Measurements from ENCODE around the gene PEX26. TPM values are rescaled to one million over a fixed set of nuclear protein-coding genes. Genes with fewer than 3 reads are reported as not detected.

Gene PEX26
- polyA plus RNA-seq, 1 donor (not counting 4 experiments of a cell fraction or from before 2014, with no cell fraction given): 23.0 TPM

DNA sequence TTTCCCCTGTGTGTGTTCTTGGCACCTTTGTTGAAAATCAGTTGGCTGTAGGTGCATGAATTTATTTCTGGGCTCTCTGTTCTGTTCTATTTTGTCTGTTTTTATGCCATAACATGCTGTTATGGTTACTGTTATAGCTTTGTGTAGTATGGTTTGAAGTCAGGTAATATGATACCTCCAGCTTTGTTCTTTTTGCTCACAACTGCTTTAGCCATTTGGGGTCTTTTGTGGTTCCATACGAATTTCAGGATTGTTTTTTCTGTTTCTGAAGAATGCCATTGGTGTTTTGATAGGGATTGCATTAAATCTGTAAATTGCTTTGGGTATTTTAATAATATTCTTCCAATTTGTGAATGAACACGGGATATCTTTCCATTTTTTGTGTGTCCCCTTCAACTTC is 4.7 kb downstream of the PEX26 start:
- dilution Hi-C loops (cut with MboI; ENCODE audit: extremely low pct_ligation_motif_present, low sequenced_read_pairs): no loop called here
- Histone ChIP-seq H3K79me2 (ENCODE audit: control insufficient read depth, insufficient read depth, low read length) (peaks cover 61% of the 10 kb centered on the region), H3K9ac (ENCODE audit: control insufficient read depth, extremely low read depth, insufficient read depth, low read length) (no peak overlapping the region), H3K36me3 (ENCODE audit: control insufficient read depth in 2 of 2, extremely low read depth in 1 of 2, insufficient read depth in 2 of 2, low read length in 2 of 2) (peaks cover 19 to 21% of the 10 kb centered on the region in 2 experiments), H3K4me3 (ENCODE audit: control insufficient read depth in 2 of 3, extremely low read depth in 1 of 3, insufficient read depth in 2 of 3, low read depth in 1 of 3, low read length in 3 of 3) (no peak overlapping the region), H3K9me1 (ENCODE audit: control insufficient read depth, extremely low read depth, insufficient read depth, low read length) (no peaks in the 10 kb centered on the region), H3K4me1 (ENCODE audit: control insufficient read depth, extremely low read depth, insufficient read depth, low read length) (peaks cover 19% of the 10 kb centered on the region), H4K20me1 (ENCODE audit: control insufficient read depth, extremely low read depth, insufficient read depth, low read length) (no peaks in the 10 kb centered on the region), H3K4me2 (ENCODE audit: control insufficient read depth, extremely low read depth, insufficient read depth, low read depth, low read length) (no peak overlapping the region), H2AFZ (ENCODE audit: control insufficient read depth, low read length) (no peak overlapping the region), H3K27me3 (ENCODE audit: control insufficient read depth, extremely low read depth, insufficient read depth, low read length) (no peaks in the 10 kb centered on the region), H3K9me3 (ENCODE audit: control insufficient read depth, low read depth, low read length) (no peaks in the 10 kb centered on the region), H3K27ac (ENCODE audit: control insufficient read depth, insufficient read depth, low read length) (no peak overlapping the region)
- FAIRE-seq (no peak), DNase-seq (ENCODE audit: low read depth, low spot score) (no peak)
- TF ChIP-seq CTCF (optimal IDR thresholded peaks at IDR 0.05 in 1 of 3, IDR thresholded peaks at IDR 0.05 in 1 of 3, conservative IDR thresholded peaks at IDR 0.05 in 1 of 3; ENCODE audit: extremely low read depth in 1 of 3, insufficient read depth in 2 of 3, low read length in 3 of 3) (no peak), EZH2 (IDR thresholded peaks at IDR 0.05; ENCODE audit: low read length) (no peak)

DNA sequence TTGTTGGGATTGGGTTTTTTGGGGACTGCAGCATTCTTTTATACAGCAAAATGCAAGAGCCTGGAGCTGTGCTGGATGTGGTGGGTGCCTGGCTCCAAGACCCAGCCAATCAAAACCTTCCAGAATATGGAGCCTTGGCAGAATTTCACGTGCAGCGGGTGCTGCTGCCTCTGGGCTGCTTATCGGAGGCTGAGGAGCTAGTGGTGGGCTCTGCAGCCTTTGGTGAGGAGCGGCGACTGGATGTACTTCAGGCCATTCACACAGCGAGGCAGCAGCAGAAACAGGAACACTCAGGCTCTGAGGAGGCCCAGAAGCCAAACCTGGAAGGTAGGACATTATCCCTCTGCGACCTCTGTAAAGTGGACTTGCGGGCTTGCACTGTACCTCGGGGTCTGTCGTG is 5.6 kb downstream of the PEX26 start:
- DNase-seq (ENCODE audit: low read depth, low spot score) (no peak), FAIRE-seq (no peak)
- Histone ChIP-seq H3K9ac (ENCODE audit: control insufficient read depth, extremely low read depth, insufficient read depth, low read length) (no peak overlapping the region), H4K20me1 (ENCODE audit: control insufficient read depth, extremely low read depth, insufficient read depth, low read length) (no peaks in the 10 kb centered on the region), H3K27ac (ENCODE audit: control insufficient read depth, insufficient read depth, low read length) (peak overlapping the region; percentile 1), H3K36me3 (ENCODE audit: control insufficient read depth in 2 of 2, extremely low read depth in 1 of 2, insufficient read depth in 2 of 2, low read length in 2 of 2) (peaks cover 27 to 30% of the 10 kb centered on the region in 2 experiments), H3K27me3 (ENCODE audit: control insufficient read depth, extremely low read depth, insufficient read depth, low read length) (no peaks in the 10 kb centered on the region), H2AFZ (ENCODE audit: control insufficient read depth, low read length) (no peak overlapping the region), H3K9me1 (ENCODE audit: control insufficient read depth, extremely low read depth, insufficient read depth, low read length) (no peaks in the 10 kb centered on the region), H3K79me2 (ENCODE audit: control insufficient read depth, insufficient read depth, low read length) (peaks cover 54% of the 10 kb centered on the region), H3K4me3 (ENCODE audit: control insufficient read depth in 2 of 3, extremely low read depth in 1 of 3, insufficient read depth in 2 of 3, low read depth in 1 of 3, low read length in 3 of 3) (no peak overlapping the region), H3K4me1 (ENCODE audit: control insufficient read depth, extremely low read depth, insufficient read depth, low read length) (peaks cover 19% of the 10 kb centered on the region), H3K9me3 (ENCODE audit: control insufficient read depth, low read depth, low read length) (no peaks in the 10 kb centered on the region), H3K4me2 (ENCODE audit: control insufficient read depth, extremely low read depth, insufficient read depth, low read depth, low read length) (no peak overlapping the region)
- dilution Hi-C loops (cut with MboI; ENCODE audit: extremely low pct_ligation_motif_present, low sequenced_read_pairs): no loop called here
- no peak for TF ChIP-seq EZH2 (IDR thresholded peaks at IDR 0.05; ENCODE audit: low read length)
- TF ChIP-seq CTCF (optimal IDR thresholded peaks at IDR 0.05 in 1 of 3, IDR thresholded peaks at IDR 0.05 in 1 of 3, conservative IDR thresholded peaks at IDR 0.05 in 1 of 3; ENCODE audit: extremely low read depth in 1 of 3, insufficient read depth in 2 of 3, low read length in 3 of 3): no peak

All from keratinocyte (primary cell).